Common myeloid progenitor, CD34-positive (primary cell): ENCODE data around the gene KRTAP4-8.
A peak's percentile ranks its signal among the peaks of the same experiment; 100 is the strongest.
"Not testable (repeated sequence)": the region's sequence is repeated elsewhere in the genome, so short reads cannot be mapped to it uniquely, and the experiment has no call there.

Source experiments
- CTCF ChIA-PET: fragments of 350-600 bp; sonication (Branson Sonifier 250); formaldehyde crosslinking; loops from one replicate; lab custom pipeline; 2021; ENCODE audit warnings: antibody characterized with exemption; lab: Charles Lee
- POLR2A ChIA-PET: fragments of 350-600 bp; sonication (Branson Sonifier 250); formaldehyde crosslinking; loops from one replicate; lab custom pipeline; 2021; ENCODE audit warnings: antibody characterized with exemption; lab: Charles Lee
- DNase-seq, 3 donors: peaks; one replicate each; pipeline versions ENCODE4 v3.0.0 to v3.0.0-alpha.2; 2013
- H3K27ac ChIP-seq, 2 experiments: 1 replicate in 1 of 2; 2 replicates in 1 of 2; pipeline ENCODE4 v1.7.0; 2013; ENCODE audit warnings: inconsistent platforms in 2 of 2, low read length in 2 of 2, mild to moderate bottlenecking in 2 of 2, low read depth in 1 of 2, moderate library complexity in 1 of 2; ENCODE audit not compliant: severe bottlenecking in 2 of 2, insufficient read depth in 1 of 2, poor library complexity in 1 of 2
- H3K27me3 ChIP-seq, 5 experiments: replicated peaks in 2 of 5; 1 replicate in 3 of 5; 2 replicates in 2 of 5; pipeline versions ENCODE4 v1.6.1 to v1.7.0; 2013; ENCODE audit warnings: low read length in 4 of 5, mild to moderate bottlenecking in 2 of 5, moderate library complexity in 2 of 5, inconsistent platforms in 1 of 5; ENCODE audit not compliant: insufficient read depth in 5 of 5, control insufficient read depth in 4 of 5
- H3K36me3 ChIP-seq, 4 experiments: 1 replicate in 2 of 4; 2 replicates in 2 of 4; pipeline versions ENCODE4 v1.6.1 to v1.7.0; 2013; ENCODE audit warnings: low read length in 3 of 4, control low read depth in 1 of 4, mild to moderate bottlenecking in 1 of 4; ENCODE audit not compliant: control insufficient read depth in 4 of 4, insufficient read depth in 4 of 4
- H3K4me1 ChIP-seq, 4 experiments: 1 replicate in 3 of 4; 2 replicates in 1 of 4; pipeline versions ENCODE4 v1.6.1 to v1.7.1; 2013; ENCODE audit warnings: low read length in 3 of 4, mild to moderate bottlenecking in 3 of 4, control low read depth in 1 of 4, inconsistent platforms in 1 of 4, moderate library complexity in 1 of 4; ENCODE audit not compliant: control insufficient read depth in 4 of 4, insufficient read depth in 4 of 4; ENCODE audit errors: control extremely low read depth in 1 of 4
- H3K4me3 ChIP-seq, 7 experiments: 1 replicate in 4 of 7; 2 replicates in 3 of 7; pipeline versions ENCODE4 v1.5.1 to v1.7.0; 2013; ENCODE audit warnings: mild to moderate bottlenecking in 7 of 7, low read length in 6 of 7, moderate library complexity in 6 of 7, inconsistent platforms in 2 of 7, low read depth in 2 of 7, control low read depth in 1 of 7; ENCODE audit not compliant: insufficient read depth in 4 of 7, control insufficient read depth in 1 of 7; ENCODE audit errors: extremely low read depth in 1 of 7
- H3K9me3 ChIP-seq, 5 experiments: 1 replicate in 4 of 5; 2 replicates in 1 of 5; pipeline versions ENCODE4 v1.6.1 to v1.7.1; 2013; ENCODE audit warnings: low read length in 4 of 5, mild to moderate bottlenecking in 2 of 5, inconsistent platforms in 1 of 5, low read depth in 1 of 5, moderate library complexity in 1 of 5; ENCODE audit not compliant: control insufficient read depth in 4 of 5, insufficient read depth in 2 of 5; ENCODE audit errors: control extremely low read depth in 1 of 5
- WGBS: methylation state at CpG from one replicate; pipeline ENCODE4 v1.1.5; 2013; ENCODE audit not compliant: insufficient coverage; 5-methylcytosine and 5-hydroxymethylcytosine counted together

Gene KRTAP4-8

DNA sequence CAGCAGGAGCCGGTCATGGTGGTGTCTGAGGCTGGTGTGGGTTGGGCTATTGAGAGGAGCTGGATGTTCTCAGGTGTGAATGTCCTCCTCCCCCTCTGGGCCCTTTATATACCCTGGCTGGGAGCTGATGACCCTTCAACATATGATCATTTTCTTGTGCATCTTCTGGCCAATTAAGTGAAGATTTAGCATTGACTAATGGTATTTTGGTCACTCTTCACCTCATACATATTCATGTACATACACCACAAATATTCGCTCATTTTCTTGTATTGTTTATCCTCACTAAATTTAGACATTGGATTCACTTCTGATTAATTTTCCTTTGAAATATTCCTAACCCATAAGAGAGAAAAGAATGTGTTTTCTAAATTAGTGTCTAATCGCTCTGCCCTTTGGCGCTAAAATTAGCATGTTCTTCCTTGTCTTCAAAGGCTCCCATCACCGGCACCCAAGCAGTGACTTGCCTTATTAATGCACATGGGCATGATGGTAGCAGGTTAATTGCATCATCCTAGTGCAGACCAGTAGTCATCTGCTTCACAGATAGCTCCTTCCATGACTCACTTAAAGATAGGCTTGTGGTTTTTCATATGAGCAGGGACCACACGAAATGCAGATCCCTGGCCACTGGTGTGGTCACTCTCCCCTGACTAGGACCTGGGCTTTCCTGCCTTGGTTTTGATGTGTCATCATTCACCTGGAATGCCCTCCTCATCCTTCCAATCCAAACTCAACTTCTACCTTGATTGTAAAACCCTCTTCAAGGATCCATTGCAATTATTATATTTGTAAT, 31.9 kb downstream of the KRTAP4-8 start, which contains the start of gene KRTAP2-4:
KRTAP2-4 (minus strand) TSS at position 51 of the 796 bp plus-strand sequence; CDS start at position 17, 34 bp downstream.
- no peak within 1 kb of the TSS for H3K4me3 ChIP-seq
- ChIA-PET POLR2A (no interaction called here), CTCF (no interaction called here)
- no peaks in the 10 kb centered on the region for H3K36me3 ChIP-seq
- peak in 1 of 3 donors; percentile 10 for DNase-seq
- WGBS, result 100% methylated on average over 3 of the region's 6 CpGs
- H3K9me3 ChIP-seq, result no peaks in the 10 kb centered on the region
- peaks cover 0 to 13% (median 9%) of the 10 kb centered on the region in 5 experiments for H3K27me3 ChIP-seq
- H3K4me1 ChIP-seq, result no peaks in the 10 kb centered on the region
- no peak within 1 kb of the TSS for H3K27ac ChIP-seq

DNA sequence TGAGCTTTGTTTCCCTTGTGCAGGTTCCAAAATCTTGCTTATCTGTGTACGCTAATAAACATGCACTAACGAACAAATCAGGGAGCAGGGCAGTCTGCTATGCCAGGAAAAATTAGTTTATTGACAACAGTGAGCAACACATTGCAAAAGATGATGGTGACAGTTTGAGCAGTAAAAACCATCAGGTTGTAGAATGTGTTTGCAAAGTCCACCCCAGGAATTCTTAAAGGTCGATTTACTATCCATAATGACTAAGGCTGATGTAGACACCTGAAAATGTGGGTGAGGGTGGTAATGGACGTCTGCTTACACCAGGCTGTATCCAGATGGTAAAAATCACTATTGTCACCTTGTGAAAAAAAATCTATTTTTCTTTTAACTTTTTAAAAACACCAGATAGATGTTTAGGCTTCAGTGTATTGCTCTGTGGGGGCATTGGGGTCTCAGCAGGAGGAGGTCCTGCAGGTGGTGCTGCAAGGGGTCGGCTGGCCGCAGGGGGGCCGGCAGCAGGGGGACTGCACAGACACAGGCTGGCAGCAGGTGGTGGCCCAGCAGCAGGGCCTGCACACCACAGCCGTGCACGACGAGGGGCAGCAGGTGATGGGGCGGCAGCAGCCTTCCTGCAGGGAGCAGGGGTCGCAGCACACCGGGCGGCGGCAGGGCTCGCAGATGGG, 32.8 kb downstream of the KRTAP4-8 start:
- H3K9me3 ChIP-seq, H3K4me3 ChIP-seq, H3K27ac ChIP-seq, CTCF ChIA-PET, DNase-seq, H3K36me3 ChIP-seq, POLR2A ChIA-PET, H3K4me1 ChIP-seq: not testable (repeated sequence)
- 100% methylated on average over 2 of the region's 16 CpGs for WGBS
- peaks cover 4 to 20% (median 12%) of the 10 kb centered on the region in 5 experiments for H3K27me3 ChIP-seq

DNA sequence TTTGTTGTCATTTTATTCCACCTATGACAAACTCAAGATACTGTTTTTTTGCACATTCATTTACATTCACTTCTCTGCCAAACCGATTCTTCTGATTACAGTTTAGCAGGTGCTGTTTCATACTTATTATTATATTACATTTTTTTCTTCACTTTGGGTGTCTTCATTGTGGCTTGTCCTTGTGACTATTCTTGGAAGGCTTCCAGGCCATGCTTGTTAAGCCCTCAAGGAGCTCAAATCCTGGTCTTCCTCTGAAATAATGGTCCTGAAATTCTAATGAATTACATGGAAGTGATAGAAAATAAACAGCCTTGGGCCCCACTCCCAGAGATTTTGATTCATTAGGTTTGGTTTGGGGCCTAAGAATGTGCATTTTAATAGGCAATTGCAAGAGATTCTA, 33.6 kb downstream of the KRTAP4-8 start:
- CTCF ChIA-PET, result no interaction called here
- Histone ChIP-seq H3K4me1 (no peaks in the 10 kb centered on the region), H3K27ac (no peak overlapping the region), H3K36me3 (no peaks in the 10 kb centered on the region), H3K4me3 (no peak overlapping the region), H3K27me3 (peaks cover 4 to 25% (median 17%) of the 10 kb centered on the region in 5 experiments), H3K9me3 (no peaks in the 10 kb centered on the region)
- no CpG with 5 or more reads among the region's 1 CpG for WGBS
- no peak for DNase-seq
- POLR2A ChIA-PET, result no interaction called here

DNA sequence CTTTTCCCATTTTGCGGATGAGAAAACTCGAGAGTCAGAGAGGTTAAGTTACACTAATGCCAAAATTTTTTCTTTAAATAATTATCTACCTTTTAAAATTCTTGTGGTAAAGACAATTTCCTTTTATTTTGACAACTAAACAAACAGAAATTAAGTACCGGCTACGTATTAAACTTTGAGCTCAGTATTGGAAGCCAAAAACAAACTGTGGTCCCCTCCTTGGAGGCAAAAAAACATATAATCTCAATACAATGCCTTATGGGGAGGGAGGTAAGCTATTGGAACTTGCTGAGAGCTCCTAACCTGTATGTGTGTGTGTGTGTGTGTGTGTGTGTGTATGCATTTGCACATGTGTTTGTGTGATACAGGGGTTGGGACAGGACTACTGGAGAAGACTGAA, 34.5 kb downstream of the KRTAP4-8 start:
- ChIA-PET POLR2A (no interaction called here), CTCF (no interaction called here)
- no peak overlapping the region for H3K27ac ChIP-seq
- no peak overlapping the region for H3K4me3 ChIP-seq
- no CpG with 5 or more reads among the region's 4 CpGs for WGBS
- no peaks in the 10 kb centered on the region for H3K4me1 ChIP-seq
- H3K27me3 ChIP-seq, result peaks cover 4 to 32% (median 20%) of the 10 kb centered on the region in 5 experiments
- H3K36me3 ChIP-seq, result no peaks in the 10 kb centered on the region
- DNase-seq, result no peak
- no peaks in the 10 kb centered on the region for H3K9me3 ChIP-seq

DNA sequence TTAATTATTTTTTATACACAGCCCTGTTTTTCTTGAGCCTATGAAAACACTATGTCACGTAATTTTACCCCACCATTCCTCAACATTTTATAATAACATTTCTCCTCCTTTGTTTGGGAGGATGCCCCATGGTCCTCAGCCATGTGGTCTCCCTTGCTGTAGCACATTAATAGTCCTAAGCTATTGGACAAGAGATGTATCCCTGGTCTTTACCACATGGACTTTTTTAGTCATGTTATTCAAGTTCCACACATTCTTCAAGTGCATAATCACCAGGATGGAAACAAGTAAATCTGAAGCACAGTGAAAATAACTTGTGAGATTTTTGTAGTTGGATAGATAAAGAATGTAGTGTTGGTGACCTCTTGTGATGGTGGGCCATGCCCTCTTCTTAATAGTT, 36.0 kb downstream of the KRTAP4-8 start:
- no CpG with 5 or more reads among the region's 1 CpG for WGBS
- Histone ChIP-seq H3K27me3 (peaks cover 4 to 39% (median 20%) of the 10 kb centered on the region in 5 experiments), H3K36me3 (no peaks in the 10 kb centered on the region), H3K27ac (no peak overlapping the region), H3K4me1 (no peaks in the 10 kb centered on the region), H3K9me3 (peaks cover 0 to 4% (median 0%) of the 10 kb centered on the region in 5 experiments), H3K4me3 (no peak overlapping the region)
- ChIA-PET CTCF (no interaction called here), POLR2A (no interaction called here)
- no peak for DNase-seq

DNA sequence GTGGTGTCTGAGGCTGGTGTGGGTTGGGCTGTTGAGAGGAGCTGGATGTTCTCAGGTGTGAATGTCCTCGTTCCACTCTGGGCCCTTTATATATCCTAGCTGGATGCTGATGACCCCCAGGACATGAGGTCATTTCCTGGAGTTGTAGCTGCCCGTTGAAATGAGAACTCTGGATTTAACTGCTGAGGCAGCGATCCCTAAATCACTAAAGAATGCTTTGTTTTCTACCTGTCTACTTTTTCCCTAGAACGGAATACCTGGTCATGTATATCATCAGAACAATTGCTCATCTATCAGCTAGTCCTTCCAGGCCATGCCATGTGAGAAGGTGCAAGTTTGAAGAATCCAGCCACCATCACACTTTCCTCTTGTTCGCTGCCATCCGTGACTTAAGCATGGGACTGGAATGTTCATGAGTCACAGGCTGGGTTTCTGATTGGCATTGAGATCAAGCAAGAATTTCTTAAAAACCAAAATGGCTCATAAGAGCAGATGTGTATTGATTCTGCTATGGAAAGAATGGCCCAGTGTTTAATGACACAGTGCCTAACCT, 37.8 kb downstream of the KRTAP4-8 start, which contains the start of gene KRTAP2-3:
KRTAP2-3 (minus strand) TSS at position 63 of the 553 bp plus-strand sequence. CDS start 64 bp downstream, outside the sequence.
- DNase-seq, result no peak
- ChIA-PET POLR2A (no interaction called here), CTCF (no interaction called here)
- H3K9me3 ChIP-seq, result peaks cover 0 to 4% (median 0%) of the 10 kb centered on the region in 5 experiments
- H3K4me3 ChIP-seq, result no peak within 1 kb of the TSS
- H3K36me3 ChIP-seq, result no peaks in the 10 kb centered on the region
- WGBS, result 78% methylated on average over 5 of the region's 6 CpGs
- no peak within 1 kb of the TSS for H3K27ac ChIP-seq
- H3K27me3 ChIP-seq, result peaks cover 4 to 41% (median 20%) of the 10 kb centered on the region in 5 experiments
- no peaks in the 10 kb centered on the region for H3K4me1 ChIP-seq
